ENCODE results near the gene KDSR.

KDSR gene

GRCh38 chr18:63297687-63298399 is 69.2 kb downstream of the KDSR start:
- no peak overlapping the region for H3K9ac ChIP-seq (ENCODE audit: low read depth, low read length)
- no peaks in the 10 kb centered on the region for H3K36me3 ChIP-seq (ENCODE audit: control insufficient read depth, insufficient read depth, low read length)
- H3K4me3 ChIP-seq (ENCODE audit: low read depth, low read length): no peak overlapping the region
- no peaks in the 10 kb centered on the region for H3K4me1 ChIP-seq (ENCODE audit: control insufficient read depth, insufficient read depth, low read length)
- H3K9me3 ChIP-seq (ENCODE audit: control insufficient read depth, insufficient read depth, low read length): no peaks in the 10 kb centered on the region
- H3K27me3 ChIP-seq (ENCODE audit: control insufficient read depth, insufficient read depth, low read length): no peaks in the 10 kb centered on the region

GRCh38 chr18:63293935-63294334 is 73.1 kb downstream of the KDSR start:
- Histone ChIP-seq H3K4me1 (ENCODE audit: control insufficient read depth, insufficient read depth, low read length) (no peaks in the 10 kb centered on the region), H3K9ac (ENCODE audit: low read depth, low read length) (no peak overlapping the region), H3K36me3 (ENCODE audit: control insufficient read depth, insufficient read depth, low read length) (no peaks in the 10 kb centered on the region), H3K4me3 (ENCODE audit: low read depth, low read length) (no peak overlapping the region), H3K27me3 (ENCODE audit: control insufficient read depth, insufficient read depth, low read length) (no peaks in the 10 kb centered on the region), H3K9me3 (ENCODE audit: control insufficient read depth, insufficient read depth, low read length) (no peaks in the 10 kb centered on the region)

GRCh38 chr18:63292831-63293683 is 73.9 kb downstream of the KDSR start:
- Histone ChIP-seq H3K36me3 (ENCODE audit: control insufficient read depth, insufficient read depth, low read length) (no peaks in the 10 kb centered on the region), H3K27me3 (ENCODE audit: control insufficient read depth, insufficient read depth, low read length) (no peaks in the 10 kb centered on the region), H3K4me1 (ENCODE audit: control insufficient read depth, insufficient read depth, low read length) (no peaks in the 10 kb centered on the region), H3K9ac (ENCODE audit: low read depth, low read length) (no peak overlapping the region), H3K4me3 (ENCODE audit: low read depth, low read length) (no peak overlapping the region), H3K9me3 (ENCODE audit: control insufficient read depth, insufficient read depth, low read length) (no peaks in the 10 kb centered on the region)

GRCh38 chr18:63291278-63291677 is 75.7 kb downstream of the KDSR start:
- H3K4me3 ChIP-seq (ENCODE audit: low read depth, low read length): no peak overlapping the region
- H3K36me3 ChIP-seq (ENCODE audit: control insufficient read depth, insufficient read depth, low read length): no peaks in the 10 kb centered on the region
- no peak overlapping the region for H3K9ac ChIP-seq (ENCODE audit: low read depth, low read length)
- H3K9me3 ChIP-seq (ENCODE audit: control insufficient read depth, insufficient read depth, low read length): no peaks in the 10 kb centered on the region
- H3K27me3 ChIP-seq (ENCODE audit: control insufficient read depth, insufficient read depth, low read length): no peaks in the 10 kb centered on the region
- no peaks in the 10 kb centered on the region for H3K4me1 ChIP-seq (ENCODE audit: control insufficient read depth, insufficient read depth, low read length)

GRCh38 chr18:63290821-63291200 is 76.2 kb downstream of the KDSR start:
- H3K9me3 ChIP-seq (ENCODE audit: control insufficient read depth, insufficient read depth, low read length): no peaks in the 10 kb centered on the region
- H3K4me1 ChIP-seq (ENCODE audit: control insufficient read depth, insufficient read depth, low read length): no peaks in the 10 kb centered on the region
- no peak overlapping the region for H3K9ac ChIP-seq (ENCODE audit: low read depth, low read length)
- no peaks in the 10 kb centered on the region for H3K36me3 ChIP-seq (ENCODE audit: control insufficient read depth, insufficient read depth, low read length)
- no peaks in the 10 kb centered on the region for H3K27me3 ChIP-seq (ENCODE audit: control insufficient read depth, insufficient read depth, low read length)
- no peak overlapping the region for H3K4me3 ChIP-seq (ENCODE audit: low read depth, low read length)

GRCh38 chr18:63290166-63290820 is 76.7 kb downstream of the KDSR start:
- Histone ChIP-seq H3K4me1 (ENCODE audit: control insufficient read depth, insufficient read depth, low read length) (no peaks in the 10 kb centered on the region), H3K27me3 (ENCODE audit: control insufficient read depth, insufficient read depth, low read length) (no peaks in the 10 kb centered on the region), H3K9ac (ENCODE audit: low read depth, low read length) (no peak overlapping the region), H3K9me3 (ENCODE audit: control insufficient read depth, insufficient read depth, low read length) (no peaks in the 10 kb centered on the region), H3K4me3 (ENCODE audit: low read depth, low read length) (no peak overlapping the region), H3K36me3 (ENCODE audit: control insufficient read depth, insufficient read depth, low read length) (no peaks in the 10 kb centered on the region)

GRCh38 chr18:63288311-63288710 is 78.7 kb downstream of the KDSR start:
- no peak overlapping the region for H3K9ac ChIP-seq (ENCODE audit: low read depth, low read length)
- H3K36me3 ChIP-seq (ENCODE audit: control insufficient read depth, insufficient read depth, low read length): no peaks in the 10 kb centered on the region
- no peak overlapping the region for H3K4me3 ChIP-seq (ENCODE audit: low read depth, low read length)
- H3K9me3 ChIP-seq (ENCODE audit: control insufficient read depth, insufficient read depth, low read length): no peaks in the 10 kb centered on the region
- no peaks in the 10 kb centered on the region for H3K4me1 ChIP-seq (ENCODE audit: control insufficient read depth, insufficient read depth, low read length)
- no peaks in the 10 kb centered on the region for H3K27me3 ChIP-seq (ENCODE audit: control insufficient read depth, insufficient read depth, low read length)

GRCh38 chr18:63287691-63288220 is 79.2 kb downstream of the KDSR start:
- Histone ChIP-seq H3K9ac (ENCODE audit: low read depth, low read length) (no peak overlapping the region), H3K4me1 (ENCODE audit: control insufficient read depth, insufficient read depth, low read length) (no peaks in the 10 kb centered on the region), H3K36me3 (ENCODE audit: control insufficient read depth, insufficient read depth, low read length) (no peaks in the 10 kb centered on the region), H3K27me3 (ENCODE audit: control insufficient read depth, insufficient read depth, low read length) (no peaks in the 10 kb centered on the region), H3K4me3 (ENCODE audit: low read depth, low read length) (no peak overlapping the region), H3K9me3 (ENCODE audit: control insufficient read depth, insufficient read depth, low read length) (no peaks in the 10 kb centered on the region)

- Histone ChIP-seq H3K4me1 (ENCODE audit: control insufficient read depth, insufficient read depth, low read length) (no peaks in the 10 kb centered on the region), H3K36me3 (ENCODE audit: control insufficient read depth, insufficient read depth, low read length) (no peaks in the 10 kb centered on the region), H3K9ac (ENCODE audit: low read depth, low read length) (no peak overlapping the region), H3K9me3 (ENCODE audit: control insufficient read depth, insufficient read depth, low read length) (no peaks in the 10 kb centered on the region), H3K4me3 (ENCODE audit: low read depth, low read length) (no peak overlapping the region), H3K27me3 (ENCODE audit: control insufficient read depth, insufficient read depth, low read length) (no peaks in the 10 kb centered on the region)
These were observed 80.1 kb downstream of the KDSR start for GRCh38 chr18:63286926-63287325.

- Histone ChIP-seq H3K27me3 (ENCODE audit: control insufficient read depth, insufficient read depth, low read length) (no peaks in the 10 kb centered on the region), H3K4me1 (ENCODE audit: control insufficient read depth, insufficient read depth, low read length) (no peaks in the 10 kb centered on the region), H3K9me3 (ENCODE audit: control insufficient read depth, insufficient read depth, low read length) (no peaks in the 10 kb centered on the region), H3K4me3 (ENCODE audit: low read depth, low read length) (no peak overlapping the region), H3K9ac (ENCODE audit: low read depth, low read length) (no peak overlapping the region), H3K36me3 (ENCODE audit: control insufficient read depth, insufficient read depth, low read length) (no peaks in the 10 kb centered on the region)
These were observed 81.9 kb downstream of the KDSR start for GRCh38 chr18:63284827-63285733.
